HUES6 (cell line): ENCODE measurements around the gene MRPS34.

Source experiments
- H3K27ac ChIP-seq: 2 replicates; pipeline ENCODE4 v1.7.0; 2013; ENCODE audit warnings: low read depth, mild to moderate bottlenecking, low read length, inconsistent platforms
- H3K27me3 ChIP-seq: 2 replicates; pipeline ENCODE4 v1.6.1; 2013; ENCODE audit warnings: low read length; ENCODE audit not compliant: control insufficient read depth, insufficient read depth
- H3K36me3 ChIP-seq: 2 replicates; pipeline ENCODE4 v1.6.1; 2013; ENCODE audit warnings: low read length; ENCODE audit not compliant: control insufficient read depth, insufficient read depth
- H3K4me1 ChIP-seq: 2 replicates; pipeline ENCODE4 v1.6.1; 2013; ENCODE audit warnings: low read length; ENCODE audit not compliant: control insufficient read depth, insufficient read depth
- H3K4me3 ChIP-seq: 2 replicates; pipeline ENCODE4 v1.5.1; 2013; ENCODE audit warnings: low read depth, low read length
- H3K9ac ChIP-seq: one replicate; pipeline ENCODE4 v1.6.1; 2013; ENCODE audit warnings: mild to moderate bottlenecking, low read length
- H3K9me3 ChIP-seq: 2 replicates; pipeline ENCODE4 v1.6.1; 2013; ENCODE audit warnings: low read depth, low read length; ENCODE audit not compliant: control insufficient read depth, insufficient read depth

The MRPS34 gene

GRCh38 chr16:1773703-1774447, 941 bp upstream of the MRPS34 start:
- no peaks in the 10 kb centered on the region for H3K27me3 ChIP-seq
- peaks cover 45% of the 10 kb centered on the region for H3K36me3 ChIP-seq
- no peaks in the 10 kb centered on the region for H3K9me3 ChIP-seq
- H3K4me3 ChIP-seq: peak overlapping the region; percentile 99
- H3K4me1 ChIP-seq: peaks cover 15% of the 10 kb centered on the region
- H3K27ac ChIP-seq: peak overlapping the region; percentile 94; the same call in 1 of the 2 replicates
- peak overlapping the region; percentile 98 for H3K9ac ChIP-seq

GRCh38 chr16:1772362-1772907, 499 bp downstream of the MRPS34 start, which contains the start of gene EME2:
TSS of gene EME2 (plus strand) at chr16:1772810. CDS start at chr16:1773228, 418 bp downstream.
- peaks cover 46% of the 10 kb centered on the region for H3K36me3 ChIP-seq
- H3K4me1 ChIP-seq: peaks cover 15% of the 10 kb centered on the region
- no peaks in the 10 kb centered on the region for H3K27me3 ChIP-seq
- H3K27ac ChIP-seq: peak within 1 kb of the TSS; percentile 94
- H3K9ac ChIP-seq: peak within 1 kb of the TSS; percentile 98
- H3K9me3 ChIP-seq: no peaks in the 10 kb centered on the region
- peak within 1 kb of the TSS; percentile 99 for H3K4me3 ChIP-seq

GRCh38 chr16:1771864-1772361, 1.0 kb downstream of the MRPS34 start:
- Histone ChIP-seq H3K9ac (peak overlapping the region; percentile 98), H3K36me3 (peaks cover 46% of the 10 kb centered on the region), H3K27ac (peak overlapping the region; percentile 94), H3K27me3 (no peaks in the 10 kb centered on the region), H3K4me3 (peak overlapping the region; percentile 99), H3K9me3 (no peaks in the 10 kb centered on the region), H3K4me1 (peaks cover 15% of the 10 kb centered on the region)

- Histone ChIP-seq H3K4me3 (peak within 1 kb of the TSS; percentile 99), H3K36me3 (peaks cover 43% of the 10 kb centered on the region), H3K27ac (peak within 1 kb of the TSS; percentile 94)
Observed at GRCh38 chr16:1771188-1771863, 1.6 kb downstream of the MRPS34 start, which contains the start of gene NME3. TSS of gene NME3 (minus strand) at chr16:1771543. CDS start at chr16:1771534, 9 bp downstream.

GRCh38 chr16:1770328-1771187, 2.4 kb downstream of the MRPS34 start:
- Histone ChIP-seq H3K4me3 (peak overlapping the region; percentile 99), H3K9me3 (no peaks in the 10 kb centered on the region), H3K4me1 (peaks cover 15% of the 10 kb centered on the region), H3K27ac (no peak overlapping the region), H3K36me3 (peaks cover 44% of the 10 kb centered on the region), H3K27me3 (no peaks in the 10 kb centered on the region), H3K9ac (peak overlapping the region; percentile 73)

More at GRCh38 chr16:1771188-1771863, 1.6 kb downstream of the MRPS34 start, which contains the start of gene NME3:
- Histone ChIP-seq H3K4me1 (peaks cover 15% of the 10 kb centered on the region), H3K9me3 (no peaks in the 10 kb centered on the region), H3K9ac (peak within 1 kb of the TSS; percentile 98), H3K27me3 (no peaks in the 10 kb centered on the region)

GRCh38 chr16:1769402-1770300, 3.3 kb downstream of the MRPS34 start:
- H3K4me3 ChIP-seq: peak overlapping the region; percentile 99
- H3K36me3 ChIP-seq: peaks cover 46% of the 10 kb centered on the region
- no peak overlapping the region for H3K9ac ChIP-seq
- peaks cover 15% of the 10 kb centered on the region for H3K4me1 ChIP-seq
- no peaks in the 10 kb centered on the region for H3K9me3 ChIP-seq
- H3K27me3 ChIP-seq: no peaks in the 10 kb centered on the region
- no peak overlapping the region for H3K27ac ChIP-seq

GRCh38 chr16:1768767-1769401, 4.0 kb downstream of the MRPS34 start:
- Histone ChIP-seq H3K4me1 (peaks cover 14% of the 10 kb centered on the region), H3K9me3 (no peaks in the 10 kb centered on the region), H3K27me3 (no peaks in the 10 kb centered on the region), H3K36me3 (peaks cover 45% of the 10 kb centered on the region), H3K27ac (no peak overlapping the region), H3K4me3 (no peak overlapping the region), H3K9ac (no peak overlapping the region)

GRCh38 chr16:1768061-1768766, 4.7 kb downstream of the MRPS34 start:
- peaks cover 45% of the 10 kb centered on the region for H3K36me3 ChIP-seq
- peaks cover 15% of the 10 kb centered on the region for H3K4me1 ChIP-seq
- no peaks in the 10 kb centered on the region for H3K9me3 ChIP-seq
- no peak overlapping the region for H3K4me3 ChIP-seq
- no peak overlapping the region for H3K9ac ChIP-seq
- no peaks in the 10 kb centered on the region for H3K27me3 ChIP-seq
- no peak overlapping the region for H3K27ac ChIP-seq
